Lower leg skin (tissue), 4 donors: ENCODE measurements around the gene SMOC2. TPM values are rescaled to one million over a fixed set of nuclear protein-coding genes. Genes with fewer than 3 reads are reported as not detected.

Source experiments
- DNase-seq, 2 donors: peaks; one replicate each; pipeline ENCODE4 v3.0.0-alpha.2; 2019; ENCODE audit warnings: low spot score in 2 of 2
- H3K4me3 ChIP-seq: fragments of 200-600 bp; sonication (generic); 2 replicates; pipeline ENCODE4 v1.5.1; 2017; ENCODE audit warnings: mild to moderate bottlenecking, low read depth; ENCODE audit not compliant: poor library complexity, severe bottlenecking
- CTCF ChIP-seq, 3 donors: fragments of 450-650 bp; IDR thresholded peaks; one replicate each; pipeline ENCODE4 v1.5.1; 2016; ENCODE audit warnings: antibody characterized with exemption in 3 of 3, mild to moderate bottlenecking in 3 of 3, moderate library complexity in 2 of 3
- POLR2A ChIP-seq, 2 donors: fragments of 450-650 bp; IDR thresholded peaks; one replicate each; pipeline ENCODE4 v1.6.1; 2016 to 2017; ENCODE audit warnings: antibody characterized with exemption in 2 of 2, mild to moderate bottlenecking in 1 of 2, moderate library complexity in 1 of 2
- WGBS, 2 donors: methylation state at CpG; one replicate each; pipeline ENCODE4 v1.1.5; 2018; 5-methylcytosine and 5-hydroxymethylcytosine counted together
- intact Hi-C: fragments of 100-400 bp; cut with DNase I; formaldehyde crosslinking; loops from one replicate; pipeline ENCODE4 v1.15.0; 2023; ENCODE audit warnings: low total_unique reads
- total RNA-seq, 4 donors: library from RNA; depleted of rRNA; stranded (reverse); fragments of >200 nt; gene quantifications; one replicate each; pipeline ENCODE4 v1.1.0, GENCODE V29; 2016

The SMOC2 gene
- total RNA-seq, 4 donors from 2014 or later, result 12.5 to 26.1 (median 13.0) TPM

DNA sequence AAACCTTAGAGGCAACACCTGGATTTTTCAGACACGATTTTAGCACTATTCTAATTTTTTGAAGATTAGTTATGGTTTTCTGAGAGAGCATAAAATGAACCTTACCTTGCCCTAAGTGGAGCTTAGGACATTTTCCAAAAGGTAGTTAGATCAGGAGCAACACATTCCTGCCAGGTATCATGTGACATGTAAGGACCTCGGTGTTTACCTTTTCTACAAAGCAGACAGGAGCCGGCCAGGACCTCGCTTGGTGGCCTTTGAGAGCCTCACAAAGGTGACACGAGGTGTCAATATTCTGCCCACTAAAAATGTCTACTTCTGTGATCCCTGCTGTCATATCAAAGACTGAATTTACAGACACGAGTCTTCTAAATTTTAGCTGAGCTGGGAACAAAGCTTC is 174.9 kb downstream of the SMOC2 start:
- DNase-seq, result peak in 1 of 2 donors; percentile 46
- intact Hi-C loops, result no loop called here
- H3K4me3 ChIP-seq, result no peak overlapping the region
- WGBS, 2 donors, result 87 to 88% methylated on average over 6 of the region's 6 CpGs
- TF ChIP-seq POLR2A (IDR thresholded peaks at IDR 0.05), result no peak
- no peak for TF ChIP-seq CTCF (IDR thresholded peaks at IDR 0.05)

GRCh38 chr6:168616816-168617765 is 176.1 kb downstream of the SMOC2 start:
- DNase-seq, result peak in 1 of 2 donors; percentile 43
- intact Hi-C loops, result no loop called here

GRCh38 chr6:168618546-168619315 is 177.7 kb downstream of the SMOC2 start:
- H3K4me3 ChIP-seq, result no peak overlapping the region
- 74 to 85% methylated on average over 21 of the region's 21 CpGs for WGBS, 2 donors
- no peak for TF ChIP-seq POLR2A (IDR thresholded peaks at IDR 0.05)
- no peak for TF ChIP-seq CTCF (IDR thresholded peaks at IDR 0.05)
- no peak for DNase-seq
- intact Hi-C loops, result no loop called here

More at GRCh38 chr6:168616816-168617765, 176.1 kb downstream of the SMOC2 start:
- no peak overlapping the region for H3K4me3 ChIP-seq
- no peak for TF ChIP-seq POLR2A (IDR thresholded peaks at IDR 0.05)
- TF ChIP-seq CTCF (IDR thresholded peaks at IDR 0.05), result no peak
- 77 to 82% methylated on average over 21 of the region's 21 CpGs for WGBS, 2 donors

DNA sequence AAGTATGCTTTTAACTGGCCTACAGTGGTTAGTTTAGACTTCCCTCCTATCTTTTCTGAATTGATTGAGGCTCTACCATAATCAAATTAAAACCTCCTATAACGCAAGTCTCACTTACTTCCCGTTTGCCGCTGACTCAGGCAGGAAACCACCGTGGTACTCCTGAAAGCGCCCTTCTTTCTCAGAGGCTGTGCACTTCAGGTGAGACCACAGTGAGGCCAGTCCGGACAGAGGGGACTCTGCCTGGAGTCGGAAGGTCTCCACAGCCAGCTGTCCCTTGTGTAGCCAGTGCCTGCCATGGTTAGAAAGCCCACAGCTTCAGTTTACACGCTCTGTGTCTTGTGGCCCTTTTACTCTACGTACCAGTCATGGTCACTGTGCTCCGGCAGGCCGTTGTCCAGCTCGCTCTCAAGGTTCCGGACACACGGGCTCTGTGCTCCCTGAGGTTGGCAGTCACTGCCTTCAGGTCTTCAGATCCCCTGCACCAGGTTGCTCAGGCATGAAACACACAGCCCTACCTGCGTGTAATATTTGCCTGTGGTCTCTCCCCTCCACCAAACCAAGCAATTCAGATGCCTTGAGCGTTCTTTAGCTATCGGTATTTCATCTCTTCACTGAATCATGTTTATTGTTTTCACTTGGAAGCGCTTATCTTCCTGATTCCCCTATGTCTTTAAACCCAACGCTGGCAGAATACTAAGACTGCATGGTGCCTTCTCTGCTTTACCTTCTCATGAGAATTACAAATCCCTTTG is 178.8 kb downstream of the SMOC2 start:
- no peak for TF ChIP-seq CTCF (IDR thresholded peaks at IDR 0.05)
- no peak for TF ChIP-seq POLR2A (IDR thresholded peaks at IDR 0.05)
- no peak for DNase-seq
- 76 to 79% methylated on average over 19 of the region's 19 CpGs for WGBS, 2 donors
- H3K4me3 ChIP-seq, result no peak overlapping the region
- intact Hi-C loops, result no loop called here

DNA sequence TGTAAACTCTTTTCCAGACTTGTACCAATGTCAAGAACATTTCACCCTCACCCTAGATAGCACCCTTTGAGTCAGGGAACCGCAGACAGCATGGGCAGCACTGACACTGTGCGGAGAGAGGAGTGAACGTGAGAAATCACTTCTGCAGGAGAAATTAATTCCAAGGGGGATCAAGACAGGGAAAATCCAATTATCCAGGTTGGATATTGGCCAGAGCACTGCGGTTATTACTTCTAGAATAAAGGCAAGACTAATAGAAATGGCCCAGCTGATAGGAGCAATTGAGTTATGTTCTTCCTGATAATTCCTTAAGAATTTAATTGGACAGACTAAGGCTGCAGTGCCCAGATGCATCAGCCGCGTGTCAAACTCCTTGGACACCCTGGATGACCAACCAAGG is 179.6 kb downstream of the SMOC2 start:
- TF ChIP-seq CTCF (IDR thresholded peaks at IDR 0.05) (no peak), POLR2A (IDR thresholded peaks at IDR 0.05) (no peak)
- no peak overlapping the region for H3K4me3 ChIP-seq
- intact Hi-C loops, result no loop called here
- DNase-seq, result no peak
- 71 to 73% methylated on average over 6 of the region's 6 CpGs for WGBS, 2 donors
